Retinal pigment epithelial cell (primary cell): ENCODE measurements around the gene LATS2.

Experiments
- DNase-seq: peaks from one replicate; pipeline ENCODE4 v3.0.0-alpha.2; 2010; ENCODE audit warnings: low read depth
- H3K4me3 ChIP-seq: 2 replicates; pipeline ENCODE4 v1.5.1; 2011; ENCODE audit warnings: mild to moderate bottlenecking, low read length, control low read depth, moderate library complexity
- TF ChIP-seq, protein P1 (sequence below): conservative IDR thresholded peaks from 2 replicates; pipeline ENCODE4 v1.5.1; 2011; ENCODE audit warnings: low read depth, low read length, control low read depth, inconsistent platforms

LATS2 gene

DNA sequence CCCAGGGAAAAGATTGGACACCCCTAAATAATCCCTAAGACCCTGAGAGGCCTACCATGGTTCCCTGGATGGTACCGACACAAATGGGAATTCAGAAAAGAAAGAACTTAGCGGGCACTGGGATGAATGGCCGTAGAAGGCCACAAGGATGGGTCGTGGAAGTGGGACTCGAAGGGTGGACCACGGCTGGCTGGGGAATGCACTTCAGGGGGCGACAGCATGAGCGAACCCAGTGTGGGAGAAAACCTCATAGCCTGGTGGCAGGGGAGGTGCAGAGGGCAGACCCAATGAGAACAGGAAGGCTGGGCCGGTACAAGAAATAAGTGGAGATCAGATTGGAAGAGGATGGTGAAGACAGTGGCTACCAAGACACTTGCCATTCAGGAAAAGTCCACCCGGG is 28.7 kb downstream of the LATS2 start:
- TF ChIP-seq, protein P1, sequence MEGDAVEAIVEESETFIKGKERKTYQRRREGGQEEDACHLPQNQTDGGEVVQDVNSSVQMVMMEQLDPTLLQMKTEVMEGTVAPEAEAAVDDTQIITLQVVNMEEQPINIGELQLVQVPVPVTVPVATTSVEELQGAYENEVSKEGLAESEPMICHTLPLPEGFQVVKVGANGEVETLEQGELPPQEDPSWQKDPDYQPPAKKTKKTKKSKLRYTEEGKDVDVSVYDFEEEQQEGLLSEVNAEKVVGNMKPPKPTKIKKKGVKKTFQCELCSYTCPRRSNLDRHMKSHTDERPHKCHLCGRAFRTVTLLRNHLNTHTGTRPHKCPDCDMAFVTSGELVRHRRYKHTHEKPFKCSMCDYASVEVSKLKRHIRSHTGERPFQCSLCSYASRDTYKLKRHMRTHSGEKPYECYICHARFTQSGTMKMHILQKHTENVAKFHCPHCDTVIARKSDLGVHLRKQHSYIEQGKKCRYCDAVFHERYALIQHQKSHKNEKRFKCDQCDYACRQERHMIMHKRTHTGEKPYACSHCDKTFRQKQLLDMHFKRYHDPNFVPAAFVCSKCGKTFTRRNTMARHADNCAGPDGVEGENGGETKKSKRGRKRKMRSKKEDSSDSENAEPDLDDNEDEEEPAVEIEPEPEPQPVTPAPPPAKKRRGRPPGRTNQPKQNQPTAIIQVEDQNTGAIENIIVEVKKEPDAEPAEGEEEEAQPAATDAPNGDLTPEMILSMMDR: no peak
- DNase-seq: no peak
- no peak overlapping the region for H3K4me3 ChIP-seq

DNA sequence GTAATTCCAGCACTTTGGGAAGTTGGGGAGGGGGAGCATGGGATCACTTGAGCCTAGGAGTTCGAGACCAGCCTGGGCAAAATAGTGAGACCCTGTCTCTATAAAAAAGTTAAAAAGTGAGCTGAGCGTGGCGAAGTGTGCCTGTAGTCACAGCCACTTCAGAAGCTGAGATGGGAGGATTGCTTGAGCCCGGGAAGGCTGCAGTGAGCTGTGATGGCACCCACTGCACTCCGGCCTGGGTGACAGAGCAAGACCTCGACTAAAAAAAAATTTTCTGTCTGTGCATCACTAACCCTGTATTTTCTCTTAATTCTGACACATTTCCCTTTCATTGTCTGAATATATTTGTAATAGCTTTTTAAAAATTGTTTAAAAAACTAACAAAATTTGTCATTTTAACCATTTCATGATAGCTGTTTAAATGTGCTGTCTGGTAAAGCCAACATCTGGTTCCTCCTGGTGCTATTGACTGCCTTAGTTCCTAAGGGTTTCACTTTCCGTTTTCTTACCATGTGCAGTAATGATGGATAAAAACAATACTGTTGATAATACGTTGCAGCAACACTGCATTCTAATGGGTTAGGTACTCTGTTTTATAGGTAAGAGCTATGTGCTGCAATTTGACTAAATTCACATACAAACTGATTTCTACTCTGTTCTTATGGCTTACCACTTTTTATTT is 29.7 kb downstream of the LATS2 start:
- no peak for DNase-seq
- TF ChIP-seq, protein P1: no peak
- no peak overlapping the region for H3K4me3 ChIP-seq

DNA sequence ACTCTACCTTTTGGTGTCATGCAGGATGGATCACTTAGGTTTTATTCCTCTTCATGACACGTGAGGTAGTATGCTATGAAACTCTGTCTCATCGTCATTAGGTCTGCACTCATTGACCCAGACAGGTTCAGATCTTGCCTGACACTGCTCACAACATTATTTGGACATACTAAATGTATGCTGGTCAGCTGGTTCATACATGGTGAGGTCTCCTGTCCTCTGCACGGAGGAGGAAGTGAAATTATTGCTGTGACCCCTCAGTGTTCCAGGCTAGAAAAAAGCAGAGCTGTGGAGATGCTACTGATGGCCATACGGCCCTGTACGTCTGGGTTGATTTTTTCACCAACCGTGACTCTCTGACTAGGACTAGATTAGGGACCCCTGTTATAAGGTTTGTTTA is 35.8 kb downstream of the LATS2 start:
- no peak overlapping the region for H3K4me3 ChIP-seq
- DNase-seq: no peak
- TF ChIP-seq, protein P1: no peak

DNA sequence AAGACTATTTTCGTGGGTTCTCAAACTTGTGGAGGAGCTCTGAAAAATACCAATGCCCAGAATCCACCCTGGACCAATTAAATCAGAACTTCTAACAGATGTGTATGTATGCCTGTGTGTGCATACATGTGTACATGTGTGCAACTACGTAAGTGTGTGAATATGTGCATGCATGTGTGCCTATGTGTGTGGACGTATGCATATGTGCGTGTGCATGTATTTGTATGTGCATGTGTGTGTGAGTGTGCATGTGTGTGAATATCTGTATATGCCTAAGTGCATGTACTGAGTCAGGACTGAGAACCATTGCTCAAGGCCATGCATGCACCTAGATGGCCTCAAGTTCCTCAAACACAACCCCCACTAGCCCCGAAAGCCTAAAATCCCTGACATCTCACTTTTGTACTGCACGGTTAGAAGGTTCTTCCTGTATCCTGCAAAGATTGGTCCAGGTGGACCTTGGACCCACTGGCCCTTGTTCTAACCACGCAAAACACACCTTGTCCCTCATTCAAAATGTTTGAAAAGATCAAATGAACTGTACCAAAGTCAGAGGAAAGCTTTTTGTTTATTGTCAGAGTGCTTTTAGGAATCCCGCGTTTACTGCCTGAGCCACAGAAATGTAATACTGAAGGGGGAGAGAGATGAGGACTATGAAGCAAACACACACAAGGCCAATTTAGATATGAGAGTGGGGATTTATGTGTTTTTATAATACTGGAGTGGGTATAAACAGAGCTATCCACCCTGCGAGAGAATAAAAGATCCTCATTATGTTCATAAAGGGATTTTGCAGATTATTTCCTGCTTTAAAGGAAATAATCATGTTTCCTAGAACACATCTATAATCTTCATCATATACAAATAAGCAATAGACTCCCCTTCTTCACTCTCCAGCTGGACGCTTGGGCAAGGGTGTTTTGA is 39.1 kb downstream of the LATS2 start:
- TF ChIP-seq, protein P1: no peak
- DNase-seq: no peak
- no peak overlapping the region for H3K4me3 ChIP-seq

DNA sequence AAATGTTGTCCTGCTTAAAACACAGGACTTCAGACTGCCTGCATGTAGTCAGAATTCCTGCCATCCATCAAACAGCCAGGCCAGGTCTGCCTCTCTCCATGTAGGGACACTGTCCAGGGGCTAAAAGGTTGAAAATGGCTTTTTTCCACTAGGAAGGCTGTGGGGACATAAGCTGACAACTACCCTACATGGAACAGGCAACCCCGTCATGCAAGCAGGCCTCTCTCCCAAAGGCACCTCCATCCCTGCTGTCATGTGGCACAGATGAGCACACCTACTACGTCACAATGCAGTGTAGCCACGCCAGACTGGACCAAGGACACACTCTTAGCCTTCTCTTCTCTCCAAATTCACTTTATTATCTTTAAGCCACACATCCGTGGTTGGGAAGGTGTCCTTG is 40.8 kb downstream of the LATS2 start:
- TF ChIP-seq, protein P1: no peak
- H3K4me3 ChIP-seq: no peak overlapping the region
- no peak for DNase-seq

DNA sequence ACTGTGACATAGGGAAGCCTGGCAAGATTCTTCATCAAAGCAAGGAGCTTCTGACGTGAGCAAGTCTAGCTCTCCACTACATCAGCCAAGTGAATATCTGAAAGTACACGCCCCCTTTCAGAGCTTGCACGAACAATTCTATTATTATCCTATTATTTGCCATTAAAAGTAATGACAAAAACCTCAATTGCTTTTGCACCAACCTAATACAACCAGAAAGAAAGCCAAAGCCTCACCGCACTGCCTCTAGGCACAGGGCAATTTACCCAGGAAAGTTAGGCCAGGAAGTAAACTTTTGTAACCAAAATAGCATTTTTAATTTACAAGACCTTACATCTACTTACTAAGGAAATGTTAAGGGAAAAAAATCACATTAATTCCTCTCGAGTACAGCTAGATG is 41.2 kb downstream of the LATS2 start:
- no peak overlapping the region for H3K4me3 ChIP-seq
- no peak for DNase-seq
- TF ChIP-seq, protein P1: no peak

DNA sequence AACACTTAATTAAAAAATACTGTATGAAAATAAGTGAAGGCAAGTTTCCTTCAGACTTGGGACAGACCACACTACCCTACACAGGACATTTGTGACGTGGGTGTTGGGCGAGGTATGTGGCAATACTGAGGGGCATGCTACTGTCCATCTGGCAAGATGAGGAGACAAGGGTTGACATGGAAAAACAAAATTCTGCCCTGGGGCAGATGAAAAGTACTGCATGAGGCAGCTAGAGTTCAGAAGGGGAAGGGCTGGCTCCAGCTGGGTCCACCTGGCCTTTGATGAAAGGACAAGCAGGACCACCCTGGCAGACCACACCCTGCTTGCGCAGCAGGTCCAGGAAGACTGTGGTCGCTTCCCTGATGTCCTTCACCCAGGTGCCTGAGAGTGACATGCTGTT is 43.2 kb downstream of the LATS2 start:
- DNase-seq: no peak
- H3K4me3 ChIP-seq: no peak overlapping the region
- TF ChIP-seq, protein P1: no peak
